ENCODE data around the gene RAP1GAP2.

DNA sequence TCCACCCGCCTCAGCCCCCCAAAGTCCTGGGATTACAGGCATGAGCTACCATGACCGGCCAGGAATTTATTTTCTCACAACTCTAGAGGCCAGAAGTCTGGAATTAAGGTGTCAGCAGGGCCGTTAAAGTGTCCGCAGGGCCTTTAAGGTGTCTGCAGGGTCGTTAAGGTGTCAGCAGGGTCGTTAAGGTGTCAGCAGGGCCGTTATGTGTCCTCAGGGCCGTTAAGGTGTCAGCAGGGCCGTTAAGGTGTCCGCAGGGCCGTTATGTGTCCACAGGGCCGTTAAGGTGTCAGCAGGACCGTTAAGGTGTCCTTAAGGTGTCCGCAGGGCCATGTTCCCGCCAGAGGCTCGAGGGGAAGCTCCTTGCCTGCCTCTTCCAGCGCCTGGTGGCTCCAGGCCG, 125.2 kb downstream of the RAP1GAP2 start:
- TF ChIP-seq, protein P1, sequence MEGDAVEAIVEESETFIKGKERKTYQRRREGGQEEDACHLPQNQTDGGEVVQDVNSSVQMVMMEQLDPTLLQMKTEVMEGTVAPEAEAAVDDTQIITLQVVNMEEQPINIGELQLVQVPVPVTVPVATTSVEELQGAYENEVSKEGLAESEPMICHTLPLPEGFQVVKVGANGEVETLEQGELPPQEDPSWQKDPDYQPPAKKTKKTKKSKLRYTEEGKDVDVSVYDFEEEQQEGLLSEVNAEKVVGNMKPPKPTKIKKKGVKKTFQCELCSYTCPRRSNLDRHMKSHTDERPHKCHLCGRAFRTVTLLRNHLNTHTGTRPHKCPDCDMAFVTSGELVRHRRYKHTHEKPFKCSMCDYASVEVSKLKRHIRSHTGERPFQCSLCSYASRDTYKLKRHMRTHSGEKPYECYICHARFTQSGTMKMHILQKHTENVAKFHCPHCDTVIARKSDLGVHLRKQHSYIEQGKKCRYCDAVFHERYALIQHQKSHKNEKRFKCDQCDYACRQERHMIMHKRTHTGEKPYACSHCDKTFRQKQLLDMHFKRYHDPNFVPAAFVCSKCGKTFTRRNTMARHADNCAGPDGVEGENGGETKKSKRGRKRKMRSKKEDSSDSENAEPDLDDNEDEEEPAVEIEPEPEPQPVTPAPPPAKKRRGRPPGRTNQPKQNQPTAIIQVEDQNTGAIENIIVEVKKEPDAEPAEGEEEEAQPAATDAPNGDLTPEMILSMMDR (IDR thresholded peaks at IDR 0.05 in 8 of 11, conservative IDR thresholded peaks at IDR 0.05 in 3 of 11) = no peak
- no peak for TF ChIP-seq POLR2A (IDR thresholded peaks at IDR 0.05)

All from spleen (tissue), 7 donors.